Panc1 (cell line): ENCODE measurements around the gene SDK1. TPM values are rescaled to one million over a fixed set of nuclear protein-coding genes. Genes with fewer than 3 reads are reported as not detected.
"Not testable (repeated sequence)": the region's sequence is repeated elsewhere in the genome, so short reads cannot be mapped to it uniquely, and the experiment has no call there.

Experiments used
- ATAC-seq: fragments of 200-7000 bp; cut with Tn5 transposase; 2 replicates; pipeline ENCODE4 v1.9.1; 2020; ENCODE audit warnings: mild to moderate bottlenecking, moderate library complexity
- BruUV-seq: library from RNA; stranded (reverse); fragments of 400-500 nt; replicated peaks from 2 replicates; lab custom pipeline; 2021; lab: Mats Ljungman, UMichigan
- CTCF ChIA-PET: fragments of 300-600 bp; sonication (Branson Sonifier 250); formaldehyde crosslinking; loops from one replicate; lab custom pipeline; 2022; ENCODE audit warnings: antibody characterized with exemption; lab: Charles Lee
- POLR2A ChIA-PET: fragments of 300-600 bp; sonication (Branson Sonifier 250); formaldehyde crosslinking; loops from one replicate; lab custom pipeline; 2022; ENCODE audit warnings: antibody characterized with exemption; lab: Charles Lee
- DNase-seq: peaks from one replicate; pipeline ENCODE4 v3.0.0-alpha.2; 2010; ENCODE audit warnings: low read depth, low spot score
- H3K27ac ChIP-seq: 2 replicates; pipeline ENCODE4 v1.5.1; 2011; ENCODE audit warnings: mild to moderate bottlenecking, low read length, inconsistent platforms
- H3K27me3 ChIP-seq: fragments of 200-500 bp; sonication (Bioruptor generic); 2 replicates; pipeline ENCODE4 v1.6.0; 2014; ENCODE audit warnings: low read length, inconsistent platforms; ENCODE audit not compliant: control insufficient read depth, insufficient read depth
- H3K36me3 ChIP-seq: fragments of 200-500 bp; sonication (Bioruptor generic); 2 replicates; pipeline ENCODE4 v1.5.1; 2014; ENCODE audit warnings: inconsistent platforms, mild to moderate bottlenecking, low read length, moderate library complexity; ENCODE audit not compliant: control insufficient read depth, insufficient read depth
- H3K4me1 ChIP-seq: 2 replicates; pipeline ENCODE4 v1.5.1; 2011; ENCODE audit warnings: inconsistent platforms, mild to moderate bottlenecking, low read length, moderate library complexity; ENCODE audit not compliant: control insufficient read depth, insufficient read depth
- H3K4me3 ChIP-seq, 2 experiments: 2 replicates each; pipeline ENCODE4 v1.5.1; 2011 to 2012; ENCODE audit warnings: low read depth in 2 of 2, low read length in 2 of 2, mild to moderate bottlenecking in 2 of 2, inconsistent platforms in 1 of 2, moderate library complexity in 1 of 2
- H3K9me3 ChIP-seq: fragments of 200-500 bp; sonication (Bioruptor generic); 2 replicates; pipeline ENCODE4 v1.5.1; 2014; ENCODE audit warnings: low read depth, mild to moderate bottlenecking, inconsistent platforms, low read length, moderate library complexity; ENCODE audit not compliant: control insufficient read depth, insufficient read depth
- POLR2AphosphoS5 ChIP-seq: IDR thresholded peaks from 2 replicates; pipeline ENCODE4 v1.6.1; 2012; ENCODE audit warnings: mild to moderate bottlenecking, low read depth, low read length, moderate library complexity
- SIN3A ChIP-seq: IDR thresholded peaks from 2 replicates; pipeline ENCODE4 v1.6.1; 2012; ENCODE audit warnings: low read depth, mild to moderate bottlenecking, low read length, moderate library complexity, borderline replicate concordance; ENCODE audit not compliant: insufficient read depth
- TCF7L2 ChIP-seq: IDR thresholded peaks from 2 replicates; pipeline ENCODE4 v1.6.1; 2011; ENCODE audit warnings: mild to moderate bottlenecking, low read depth, low read length, inconsistent platforms
- in situ Hi-C: cut with HindIII; loops from 2 replicates; pipeline ENCODE4 v1.10.0; 2016; ENCODE audit warnings: low sequenced_read_pairs, low pct_unique_long_range_greater_than_20kb
- intact Hi-C: fragments of 100-400 bp; cut with micrococcal nuclease; formaldehyde crosslinking; loops from one replicate; pipeline ENCODE4 v1.10.0; 2022; ENCODE audit not compliant: unreplicated experiment
- total RNA-seq: library from RNA; stranded (reverse); gene quantifications from one replicate; pipeline ENCODE4 v1.2.1, GENCODE V29; 2021; ENCODE audit not compliant: unreplicated experiment
- TF ChIP-seq, protein P1 (sequence below), 2 experiments: IDR thresholded peaks; 2 replicates each; pipeline ENCODE4 v1.6.1; 2011 to 2012; ENCODE audit warnings: low read depth in 2 of 2, control low read depth in 1 of 2, low read length in 1 of 2, mild to moderate bottlenecking in 1 of 2, moderate library complexity in 1 of 2; ENCODE audit not compliant: insufficient read depth in 1 of 2
- TF ChIP-seq, protein P2 (sequence below): fragments of 450-650 bp; IDR thresholded peaks from 2 replicates; pipeline ENCODE4 v1.5.1; 2017; ENCODE audit warnings: mild to moderate bottlenecking

SDK1 gene
- total RNA-seq, 1 experiment from 2014 or later, result 47.4 TPM

DNA sequence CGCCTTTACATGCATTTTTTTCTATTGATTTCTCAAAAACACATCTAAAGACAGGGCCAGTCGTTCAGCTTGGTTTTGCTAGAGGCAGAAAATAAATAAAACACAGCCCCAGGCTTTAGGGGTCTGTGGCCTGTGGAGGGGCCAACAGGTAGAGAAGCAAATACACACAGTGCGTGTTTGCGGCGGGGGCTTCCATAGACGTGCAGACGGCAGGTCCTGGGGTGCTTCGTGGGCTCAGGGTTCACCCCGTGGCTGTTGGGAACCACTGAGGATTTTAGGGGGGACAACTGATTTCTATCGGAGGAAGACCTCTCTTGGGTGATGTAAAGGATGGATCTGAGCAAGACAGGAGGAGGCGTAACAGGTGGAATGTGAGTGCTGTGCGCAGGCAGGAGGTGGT is 935.3 kb downstream of the SDK1 start:
- H3K27me3 ChIP-seq, result no peaks in the 10 kb centered on the region
- no peaks in the 10 kb centered on the region for H3K4me1 ChIP-seq
- TF ChIP-seq, protein P1, sequence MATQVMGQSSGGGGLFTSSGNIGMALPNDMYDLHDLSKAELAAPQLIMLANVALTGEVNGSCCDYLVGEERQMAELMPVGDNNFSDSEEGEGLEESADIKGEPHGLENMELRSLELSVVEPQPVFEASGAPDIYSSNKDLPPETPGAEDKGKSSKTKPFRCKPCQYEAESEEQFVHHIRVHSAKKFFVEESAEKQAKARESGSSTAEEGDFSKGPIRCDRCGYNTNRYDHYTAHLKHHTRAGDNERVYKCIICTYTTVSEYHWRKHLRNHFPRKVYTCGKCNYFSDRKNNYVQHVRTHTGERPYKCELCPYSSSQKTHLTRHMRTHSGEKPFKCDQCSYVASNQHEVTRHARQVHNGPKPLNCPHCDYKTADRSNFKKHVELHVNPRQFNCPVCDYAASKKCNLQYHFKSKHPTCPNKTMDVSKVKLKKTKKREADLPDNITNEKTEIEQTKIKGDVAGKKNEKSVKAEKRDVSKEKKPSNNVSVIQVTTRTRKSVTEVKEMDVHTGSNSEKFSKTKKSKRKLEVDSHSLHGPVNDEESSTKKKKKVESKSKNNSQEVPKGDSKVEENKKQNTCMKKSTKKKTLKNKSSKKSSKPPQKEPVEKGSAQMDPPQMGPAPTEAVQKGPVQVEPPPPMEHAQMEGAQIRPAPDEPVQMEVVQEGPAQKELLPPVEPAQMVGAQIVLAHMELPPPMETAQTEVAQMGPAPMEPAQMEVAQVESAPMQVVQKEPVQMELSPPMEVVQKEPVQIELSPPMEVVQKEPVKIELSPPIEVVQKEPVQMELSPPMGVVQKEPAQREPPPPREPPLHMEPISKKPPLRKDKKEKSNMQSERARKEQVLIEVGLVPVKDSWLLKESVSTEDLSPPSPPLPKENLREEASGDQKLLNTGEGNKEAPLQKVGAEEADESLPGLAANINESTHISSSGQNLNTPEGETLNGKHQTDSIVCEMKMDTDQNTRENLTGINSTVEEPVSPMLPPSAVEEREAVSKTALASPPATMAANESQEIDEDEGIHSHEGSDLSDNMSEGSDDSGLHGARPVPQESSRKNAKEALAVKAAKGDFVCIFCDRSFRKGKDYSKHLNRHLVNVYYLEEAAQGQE (IDR thresholded peaks at IDR 0.05; ENCODE audit: insufficient read depth in 1 of 2, low read depth in 2 of 2, low read length in 1 of 2), result no peak
- TF ChIP-seq SIN3A (no peak), POLR2AphosphoS5 (no peak), TCF7L2 (no peak)
- TF ChIP-seq, protein P2, sequence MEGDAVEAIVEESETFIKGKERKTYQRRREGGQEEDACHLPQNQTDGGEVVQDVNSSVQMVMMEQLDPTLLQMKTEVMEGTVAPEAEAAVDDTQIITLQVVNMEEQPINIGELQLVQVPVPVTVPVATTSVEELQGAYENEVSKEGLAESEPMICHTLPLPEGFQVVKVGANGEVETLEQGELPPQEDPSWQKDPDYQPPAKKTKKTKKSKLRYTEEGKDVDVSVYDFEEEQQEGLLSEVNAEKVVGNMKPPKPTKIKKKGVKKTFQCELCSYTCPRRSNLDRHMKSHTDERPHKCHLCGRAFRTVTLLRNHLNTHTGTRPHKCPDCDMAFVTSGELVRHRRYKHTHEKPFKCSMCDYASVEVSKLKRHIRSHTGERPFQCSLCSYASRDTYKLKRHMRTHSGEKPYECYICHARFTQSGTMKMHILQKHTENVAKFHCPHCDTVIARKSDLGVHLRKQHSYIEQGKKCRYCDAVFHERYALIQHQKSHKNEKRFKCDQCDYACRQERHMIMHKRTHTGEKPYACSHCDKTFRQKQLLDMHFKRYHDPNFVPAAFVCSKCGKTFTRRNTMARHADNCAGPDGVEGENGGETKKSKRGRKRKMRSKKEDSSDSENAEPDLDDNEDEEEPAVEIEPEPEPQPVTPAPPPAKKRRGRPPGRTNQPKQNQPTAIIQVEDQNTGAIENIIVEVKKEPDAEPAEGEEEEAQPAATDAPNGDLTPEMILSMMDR, result no peak
- no peak overlapping the region for H3K4me3 ChIP-seq
- intact Hi-C loops, result no loop called here
- ChIA-PET POLR2A (no interaction called here), CTCF (interaction anchor here (0.5 kb wide), 1 partner anchor 414 kb away, joined by 3 read pairs; no protein-coding TSS in a partner anchor)
- no peaks in the 10 kb centered on the region for H3K9me3 ChIP-seq
- no peaks in the 10 kb centered on the region for H3K36me3 ChIP-seq
- DNase-seq, result no peak
- in situ Hi-C loops, result no loop called here
- H3K27ac ChIP-seq, result no peak overlapping the region
- no TSS peak for BruUV-seq
- ATAC-seq, result no peak

DNA sequence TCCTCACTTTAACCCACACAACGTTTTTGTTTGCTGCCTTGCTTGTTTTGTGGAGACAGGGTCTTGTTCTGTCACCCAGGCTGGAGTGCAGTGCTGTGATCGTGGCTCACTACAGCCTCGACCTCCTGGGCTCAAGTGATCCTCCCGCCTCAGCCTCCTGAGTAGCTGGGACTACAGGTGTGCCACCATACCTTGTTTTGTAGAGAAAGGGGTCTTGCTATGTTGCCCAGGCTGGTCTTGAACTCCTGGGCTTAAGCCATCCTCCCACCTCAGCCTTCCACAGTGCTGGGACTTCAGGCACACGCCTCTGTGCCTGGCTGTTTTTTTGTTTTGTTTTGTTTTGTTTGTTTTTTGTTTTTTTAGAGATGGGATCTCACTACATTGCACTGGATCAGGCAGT is 935.8 kb downstream of the SDK1 start:
- H3K27me3 ChIP-seq, POLR2A ChIA-PET, intact Hi-C loops, H3K9me3 ChIP-seq, H3K4me1 ChIP-seq, in situ Hi-C loops, H3K27ac ChIP-seq, ATAC-seq, H3K36me3 ChIP-seq, H3K4me3 ChIP-seq, BruUV-seq, DNase-seq: not testable (repeated sequence)
- CTCF ChIA-PET, result interaction anchor here (0.5 kb wide), 1 partner anchor 415 kb away, joined by 3 read pairs; no protein-coding TSS in a partner anchor

DNA sequence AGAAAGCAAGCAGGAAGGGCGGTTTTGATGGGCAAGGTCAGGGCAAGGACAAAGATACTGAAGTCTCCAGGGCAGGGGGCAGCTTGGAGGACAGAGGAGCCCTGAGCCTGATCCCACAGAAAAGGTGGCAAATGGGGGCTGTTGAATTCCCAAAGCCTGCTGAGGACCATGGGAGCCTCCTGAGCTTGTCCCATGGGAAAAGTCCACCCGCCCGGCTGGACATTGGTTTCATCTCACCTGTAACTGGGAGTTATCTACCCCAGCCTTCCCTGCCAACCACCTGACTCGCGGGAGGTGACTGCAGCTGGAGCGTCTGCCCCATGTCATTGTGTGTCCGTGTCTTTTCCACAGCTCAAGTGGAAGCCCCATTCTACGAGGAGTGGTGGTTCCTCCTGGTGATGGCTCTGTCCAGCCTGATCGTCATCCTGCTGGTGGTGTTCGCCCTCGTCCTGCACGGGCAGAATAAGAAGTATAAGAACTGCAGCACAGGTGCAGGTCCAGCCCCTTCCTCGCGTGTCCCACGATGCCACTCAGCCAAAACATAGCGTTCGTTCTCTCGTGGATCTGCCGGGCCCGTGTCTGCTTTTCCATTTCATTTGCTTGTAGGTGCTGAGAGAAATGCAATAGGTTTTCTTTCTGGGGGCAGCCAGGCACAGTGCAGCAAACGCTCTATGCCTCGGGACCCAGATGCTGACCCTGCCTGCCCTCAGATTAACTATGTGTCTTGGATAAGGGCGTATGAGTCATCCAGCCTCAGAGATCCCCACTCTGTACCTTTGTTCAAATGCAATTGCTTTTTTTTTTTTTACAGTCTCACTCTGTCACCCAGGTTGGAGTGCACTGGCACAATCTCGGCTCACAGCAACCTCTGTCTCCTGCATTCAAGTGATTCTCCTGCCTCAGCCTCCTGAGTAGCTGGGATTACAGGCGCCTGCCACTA is 936.5 kb downstream of the SDK1 start:
- Histone ChIP-seq H3K27ac (no peak overlapping the region), H3K36me3 (no peaks in the 10 kb centered on the region), H3K9me3 (no peaks in the 10 kb centered on the region), H3K27me3 (no peaks in the 10 kb centered on the region), H3K4me3 (no peak overlapping the region), H3K4me1 (no peaks in the 10 kb centered on the region)
- CTCF ChIA-PET, result interaction anchor here (0.5 kb wide), 1 partner anchor 415 kb away, joined by 3 read pairs; no protein-coding TSS in a partner anchor
- BruUV-seq, result no TSS peak
- ATAC-seq (no peak), DNase-seq (no peak)
- in situ Hi-C loops, result no loop called here
- POLR2A ChIA-PET, result no interaction called here
- TF ChIP-seq POLR2AphosphoS5, result no peak
- no peak for TF ChIP-seq TCF7L2
- TF ChIP-seq, protein P1 (IDR thresholded peaks at IDR 0.05; ENCODE audit: insufficient read depth in 1 of 2, low read depth in 2 of 2, low read length in 1 of 2), result no peak
- TF ChIP-seq, protein P2, result no peak
- TF ChIP-seq SIN3A, result no peak
- intact Hi-C loops, result no loop called here
